HG03521 (cell line): Measurements from ENCODE around the gene COX7B.
"Not testable (repeated sequence)": the region's sequence is repeated elsewhere in the genome, so short reads cannot be mapped to it uniquely, and the experiment has no call there.

Experiments
- ATAC-seq: cut with Tn5 transposase; IDR thresholded peaks from one replicate; pipeline ENCODE4 v1.9.1; 2021; ENCODE audit warnings: mild to moderate bottlenecking, moderate library complexity; ENCODE audit not compliant: unreplicated experiment

The COX7B gene

DNA sequence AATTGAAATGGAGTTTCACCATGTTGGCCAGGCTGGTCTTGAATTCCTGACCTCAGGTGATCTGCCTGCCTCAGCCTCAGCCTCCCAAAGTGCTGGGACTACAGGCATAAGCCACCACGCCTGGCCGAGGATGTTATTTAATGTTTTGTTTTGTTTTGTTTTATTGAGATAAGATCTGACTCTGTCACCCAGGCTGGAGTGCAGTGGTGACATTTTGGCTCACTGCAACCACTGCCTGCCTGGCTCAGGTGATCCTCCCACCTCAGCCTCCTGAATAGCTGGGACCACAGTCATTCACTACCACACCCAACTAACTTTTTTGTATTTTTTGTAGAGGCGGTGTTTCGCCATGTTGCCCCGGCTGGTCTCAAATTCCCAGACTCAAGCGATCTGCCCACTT lies 45.8 kb downstream of the COX7B start:
- not testable (repeated sequence) for ATAC-seq

DNA sequence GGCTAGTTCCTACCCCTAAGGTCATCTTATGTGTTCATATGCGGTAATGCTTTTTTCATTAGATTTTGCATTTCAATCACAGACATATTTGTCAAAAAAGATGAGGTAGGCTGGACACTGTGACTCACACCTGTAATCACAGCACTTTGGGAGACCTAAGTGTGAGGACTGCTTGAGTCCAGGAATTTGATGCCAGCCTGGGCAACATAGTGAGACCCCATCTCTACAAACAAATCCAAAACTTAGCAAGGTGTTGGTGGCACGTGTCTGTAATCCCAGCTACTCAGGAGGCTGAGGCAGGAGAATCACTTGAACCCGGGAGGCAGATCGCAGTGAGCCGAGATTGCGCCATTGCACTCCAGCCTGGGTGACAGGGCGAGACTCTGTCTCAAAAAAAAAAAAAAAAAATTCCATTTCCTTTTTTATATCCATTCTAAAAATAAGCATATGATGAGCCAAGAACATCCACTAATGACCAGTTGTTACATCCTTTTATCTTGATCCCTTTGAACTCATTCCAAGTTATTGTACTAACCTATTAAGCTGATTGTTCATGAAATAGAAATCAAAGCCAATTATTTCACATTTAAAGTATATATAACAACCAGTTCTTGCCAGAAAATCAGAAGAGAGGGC lies 46.8 kb downstream of the COX7B start:
- no peak for ATAC-seq

DNA sequence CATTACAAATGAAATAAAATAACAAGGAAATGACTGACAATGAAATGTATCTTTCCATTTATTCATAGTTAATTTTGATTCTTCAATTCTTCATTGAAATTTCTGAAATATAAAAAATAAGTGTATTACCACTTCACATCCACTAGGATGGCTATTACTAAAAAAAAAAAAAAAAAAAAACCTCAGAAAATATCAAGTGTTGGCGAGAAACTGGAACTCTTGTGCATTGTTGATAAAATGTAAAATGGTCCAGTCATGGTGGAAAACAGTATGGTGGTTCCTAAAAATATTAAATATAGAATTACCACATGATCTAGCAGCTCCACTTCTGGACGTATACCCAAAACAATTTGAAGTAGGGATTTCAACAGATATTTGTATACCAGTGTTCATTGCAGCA lies 47.3 kb downstream of the COX7B start:
- ATAC-seq, result no peak

DNA sequence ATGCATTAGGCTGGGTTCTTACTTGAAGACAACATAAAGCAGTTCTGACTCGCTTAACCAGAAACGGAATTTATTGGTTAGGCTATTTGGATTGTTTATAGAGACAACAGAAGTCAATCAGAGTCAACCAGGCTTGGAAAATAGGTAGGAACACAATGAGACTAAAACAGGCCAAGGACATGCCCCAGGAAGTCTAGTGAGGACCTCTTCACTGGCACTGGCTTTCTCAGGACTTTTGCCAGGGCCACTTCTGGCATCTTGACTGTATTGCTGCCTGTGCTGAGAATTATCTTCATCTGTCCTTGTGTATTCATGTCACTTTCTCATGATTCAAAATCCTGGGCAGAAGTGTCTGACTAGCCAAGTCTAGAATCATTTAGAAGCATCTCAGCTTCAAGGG lies 50.6 kb downstream of the COX7B start:
- no peak for ATAC-seq

DNA sequence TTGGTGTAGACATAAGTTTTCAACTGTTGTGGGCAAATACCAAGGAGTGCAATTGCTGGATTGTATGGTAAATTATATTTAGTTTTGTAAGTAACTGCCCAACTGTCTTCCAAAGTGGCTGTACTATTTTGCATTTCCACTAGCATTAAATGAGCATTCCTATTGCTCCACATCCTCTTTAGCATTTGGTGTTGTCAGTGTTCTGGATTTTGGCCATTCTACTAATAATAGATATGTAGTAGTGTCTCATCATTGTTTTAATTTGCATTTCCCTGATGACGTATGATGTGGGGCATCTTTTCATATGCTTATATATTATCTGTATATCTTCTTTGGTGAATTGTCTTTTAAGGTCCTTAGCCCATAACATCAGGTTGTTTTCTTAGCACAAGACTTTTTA lies 52.9 kb downstream of the COX7B start:
- no peak for ATAC-seq

DNA sequence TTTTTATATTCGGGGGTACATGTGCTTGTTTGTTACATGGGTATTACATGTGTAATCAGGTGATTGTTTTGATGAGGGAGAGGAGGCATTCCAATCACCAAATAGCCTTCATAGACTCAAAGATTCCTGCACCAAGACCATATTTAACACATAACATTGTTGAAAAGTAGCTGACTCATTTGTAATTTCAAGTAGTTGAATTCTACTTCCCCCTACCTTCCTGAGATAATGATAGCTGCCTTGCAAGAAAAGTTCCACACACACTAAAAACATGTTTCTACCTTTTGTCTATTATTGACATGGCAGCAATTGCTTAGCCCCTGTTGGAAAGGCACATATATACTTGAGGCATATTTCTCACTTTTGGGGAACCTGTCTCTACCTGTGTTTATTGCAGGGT lies 54.0 kb downstream of the COX7B start:
- ATAC-seq, result no peak

DNA sequence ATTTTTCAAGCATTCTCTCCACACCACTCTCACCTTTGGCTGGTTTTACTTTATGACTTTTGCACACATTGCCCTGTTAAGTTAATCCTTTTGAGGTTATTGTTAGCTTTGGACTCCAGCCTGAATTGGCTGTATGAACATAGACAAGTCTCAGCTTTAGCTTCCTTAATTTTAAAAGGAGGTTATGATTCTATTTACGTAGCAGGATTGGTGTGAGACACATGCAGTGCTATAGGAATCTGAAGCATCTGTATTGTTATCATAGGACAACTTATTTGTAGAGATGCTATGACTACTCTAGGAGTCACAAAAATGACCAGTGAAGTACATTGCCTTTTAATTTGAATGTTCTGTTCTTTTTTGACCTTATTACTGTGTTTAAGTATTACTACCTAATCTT lies 54.4 kb downstream of the COX7B start:
- no peak for ATAC-seq
